ENCODE results near the gene SLC12A8. TPM values are rescaled to one million over a fixed set of nuclear protein-coding genes. Genes with fewer than 3 reads are reported as not detected.

The SLC12A8 gene
- total and polyA plus RNA-seq, 2 donors (not counting 1 experiment from before 2014, with no cell fraction given) = 0.57 to 1.1 TPM

GRCh38 chr3:125110876-125111480 is 101.6 kb downstream of the SLC12A8 start:
- Histone ChIP-seq H3K27me3 (replicated peaks in 1 of 4; ENCODE audit: control extremely low read depth in 1 of 4, control insufficient read depth in 3 of 4, insufficient read depth in 4 of 4, low read length in 3 of 4) (peaks cover 0 to 3% (median 0%) of the 10 kb centered on the region in 4 experiments), H3K4me2 (replicated peaks; ENCODE audit: low read depth, low read length, poor library complexity, severe bottlenecking) (no peak overlapping the region), H3K4me3 (ENCODE audit: control extremely low read depth in 1 of 5, extremely low read depth in 1 of 5, insufficient read depth in 1 of 5, low read depth in 2 of 5, low read length in 4 of 5) (no peak overlapping the region), H2AFZ (ENCODE audit: insufficient read depth, low read depth, low read length, poor library complexity, severe bottlenecking) (no peak overlapping the region), H3K9ac (ENCODE audit: low read length) (no peak overlapping the region), H3K4me1 (ENCODE audit: control insufficient read depth in 2 of 2, insufficient read depth in 2 of 2, low read length in 2 of 2) (peaks cover 8 to 32% of the 10 kb centered on the region in 2 donors), H3K27ac (ENCODE audit: low read length in 2 of 2) (no peak overlapping the region), H4K20me1 (ENCODE audit: control insufficient read depth, insufficient read depth, low read length, poor library complexity, severe bottlenecking) (no peaks in the 10 kb centered on the region), H3K36me3 (replicated peaks in 1 of 2; ENCODE audit: control extremely low read depth in 1 of 2, control insufficient read depth in 1 of 2, extremely low read depth in 1 of 2, insufficient read depth in 2 of 2, low read length in 1 of 2) (no peaks in the 10 kb centered on the region), H3K9me3 (ENCODE audit: control extremely low read depth in 1 of 3, control insufficient read depth in 2 of 3, insufficient read depth in 1 of 3, low read length in 2 of 3) (no peaks in the 10 kb centered on the region), H3K79me2 (ENCODE audit: control insufficient read depth, insufficient read depth, low read length) (no peaks in the 10 kb centered on the region)
- POLR2A ChIA-PET = no interaction called here
- no peak for ATAC-seq (ENCODE audit: low read depth)
- Mint-ChIP-seq H3K27me3 (no peaks in the 10 kb centered on the region), H3K4me1 (peaks cover 23% of the 10 kb centered on the region), H3K9me3 (ENCODE audit: insufficient read depth) (no peaks in the 10 kb centered on the region), H3K27ac (no peak overlapping the region), H3K4me3 (no peak overlapping the region)
- no peak for DNase-seq
- no peak for TF ChIP-seq CTCF (IDR thresholded peaks at IDR 0.05)
- TF ChIP-seq EZH2 (IDR thresholded peaks at IDR 0.05; ENCODE audit: borderline replicate concordance, insufficient read depth, low read depth, low read length, poor library complexity, severe bottlenecking) = no peak
- WGBS (ENCODE audit: insufficient coverage) = 92% methylated on average over 3 of the region's 3 CpGs
- CTCF ChIA-PET = no interaction called here
- intact Hi-C loops (cut with micrococcal nuclease) = no loop called here

- H3K4me3 ChIP-seq (ENCODE audit: control extremely low read depth in 1 of 5, extremely low read depth in 1 of 5, insufficient read depth in 1 of 5, low read depth in 2 of 5, low read length in 4 of 5) = no peak overlapping the region
- H3K4me2 ChIP-seq (replicated peaks; ENCODE audit: low read depth, low read length, poor library complexity, severe bottlenecking) = no peak overlapping the region
- Mint-ChIP-seq H3K4me3 (no peak overlapping the region), H3K27me3 (no peaks in the 10 kb centered on the region), H3K4me1 (peaks cover 23% of the 10 kb centered on the region), H3K9me3 (ENCODE audit: insufficient read depth) (peaks cover 1% of the 10 kb centered on the region), H3K27ac (no peak overlapping the region)
- H3K4me1 ChIP-seq (ENCODE audit: control insufficient read depth in 2 of 2, insufficient read depth in 2 of 2, low read length in 2 of 2) = peaks cover 8 to 32% of the 10 kb centered on the region in 2 donors
- H3K9ac ChIP-seq (ENCODE audit: low read length) = no peak overlapping the region
- H3K27ac ChIP-seq (ENCODE audit: low read length in 2 of 2) = no peak overlapping the region
- DNase-seq (no peak), ATAC-seq (ENCODE audit: low read depth) (no peak)
- intact Hi-C loops (cut with micrococcal nuclease) = no loop called here
- H3K79me2 ChIP-seq (ENCODE audit: control insufficient read depth, insufficient read depth, low read length) = no peaks in the 10 kb centered on the region
- peaks cover 0 to 1% (median 0%) of the 10 kb centered on the region in 3 donors for H3K9me3 ChIP-seq (ENCODE audit: control extremely low read depth in 1 of 3, control insufficient read depth in 2 of 3, insufficient read depth in 1 of 3, low read length in 2 of 3)
- POLR2A ChIA-PET = no interaction called here
- H2AFZ ChIP-seq (ENCODE audit: insufficient read depth, low read depth, low read length, poor library complexity, severe bottlenecking) = no peak overlapping the region
- WGBS (ENCODE audit: insufficient coverage) = 89% methylated on average over 10 of the region's 10 CpGs
- TF ChIP-seq EZH2 (IDR thresholded peaks at IDR 0.05; ENCODE audit: borderline replicate concordance, insufficient read depth, low read depth, low read length, poor library complexity, severe bottlenecking) (no peak), CTCF (IDR thresholded peaks at IDR 0.05) (no peak)
- CTCF ChIA-PET = interaction anchor here (1.5 kb wide), 1 partner anchor 58 kb away, joined by 3 read pairs; no protein-coding TSS in a partner anchor
- H3K27me3 ChIP-seq (replicated peaks in 1 of 4; ENCODE audit: control extremely low read depth in 1 of 4, control insufficient read depth in 3 of 4, insufficient read depth in 4 of 4, low read length in 3 of 4) = peaks cover 0 to 3% (median 0%) of the 10 kb centered on the region in 4 experiments
- no peaks in the 10 kb centered on the region for H4K20me1 ChIP-seq (ENCODE audit: control insufficient read depth, insufficient read depth, low read length, poor library complexity, severe bottlenecking)
- H3K36me3 ChIP-seq (replicated peaks in 1 of 2; ENCODE audit: control extremely low read depth in 1 of 2, control insufficient read depth in 1 of 2, extremely low read depth in 1 of 2, insufficient read depth in 2 of 2, low read length in 1 of 2) = no peaks in the 10 kb centered on the region
Measured at GRCh38 chr3:125110016-125110875, 102.3 kb downstream of the SLC12A8 start.

Data from B cell (primary cell).